ENCODE results near the gene ANKRD37.

ANKRD37 gene

GRCh38 chr4:185378264-185378663 lies 18.4 kb upstream of the ANKRD37 start:
- Histone ChIP-seq H3K4me3 (ENCODE audit: insufficient read depth, low read depth, low read length, poor library complexity, severe bottlenecking) (no peak overlapping the region), H3K9me3 (ENCODE audit: control insufficient read depth, low read length) (no peaks in the 10 kb centered on the region), H3K27ac (ENCODE audit: insufficient read depth, low read length, poor library complexity, severe bottlenecking) (no peak overlapping the region), H3K27me3 (replicated peaks; ENCODE audit: control insufficient read depth, insufficient read depth, low read length, poor library complexity, severe bottlenecking) (no peaks in the 10 kb centered on the region), H3K4me1 (ENCODE audit: control insufficient read depth, insufficient read depth, low read length, poor library complexity, severe bottlenecking) (no peaks in the 10 kb centered on the region), H3K36me3 (ENCODE audit: control insufficient read depth, insufficient read depth, low read length) (no peaks in the 10 kb centered on the region)
- no peak for DNase-seq

- Histone ChIP-seq H3K4me3 (ENCODE audit: insufficient read depth, low read depth, low read length, poor library complexity, severe bottlenecking) (no peak overlapping the region), H3K4me1 (ENCODE audit: control insufficient read depth, insufficient read depth, low read length, poor library complexity, severe bottlenecking) (peaks cover 3% of the 10 kb centered on the region), H3K27me3 (replicated peaks; ENCODE audit: control insufficient read depth, insufficient read depth, low read length, poor library complexity, severe bottlenecking) (no peaks in the 10 kb centered on the region), H3K36me3 (ENCODE audit: control insufficient read depth, insufficient read depth, low read length) (no peaks in the 10 kb centered on the region), H3K9me3 (ENCODE audit: control insufficient read depth, low read length) (no peaks in the 10 kb centered on the region), H3K27ac (ENCODE audit: insufficient read depth, low read length, poor library complexity, severe bottlenecking) (no peak overlapping the region)
- DNase-seq: no peak
These were observed 17.0 kb upstream of the ANKRD37 start for GRCh38 chr4:185379326-185380295.

GRCh38 chr4:185380320-185380719 lies 16.3 kb upstream of the ANKRD37 start:
- Histone ChIP-seq H3K4me1 (ENCODE audit: control insufficient read depth, insufficient read depth, low read length, poor library complexity, severe bottlenecking) (peaks cover 4% of the 10 kb centered on the region), H3K27ac (ENCODE audit: insufficient read depth, low read length, poor library complexity, severe bottlenecking) (no peak overlapping the region), H3K9me3 (ENCODE audit: control insufficient read depth, low read length) (no peaks in the 10 kb centered on the region), H3K36me3 (ENCODE audit: control insufficient read depth, insufficient read depth, low read length) (no peaks in the 10 kb centered on the region), H3K4me3 (ENCODE audit: insufficient read depth, low read depth, low read length, poor library complexity, severe bottlenecking) (no peak overlapping the region), H3K27me3 (replicated peaks; ENCODE audit: control insufficient read depth, insufficient read depth, low read length, poor library complexity, severe bottlenecking) (no peaks in the 10 kb centered on the region)
- no peak for DNase-seq

GRCh38 chr4:185381288-185382196 lies 15.1 kb upstream of the ANKRD37 start:
- Histone ChIP-seq H3K4me1 (ENCODE audit: control insufficient read depth, insufficient read depth, low read length, poor library complexity, severe bottlenecking) (peaks cover 4% of the 10 kb centered on the region), H3K27ac (ENCODE audit: insufficient read depth, low read length, poor library complexity, severe bottlenecking) (no peak overlapping the region), H3K36me3 (ENCODE audit: control insufficient read depth, insufficient read depth, low read length) (no peaks in the 10 kb centered on the region), H3K27me3 (replicated peaks; ENCODE audit: control insufficient read depth, insufficient read depth, low read length, poor library complexity, severe bottlenecking) (no peaks in the 10 kb centered on the region), H3K9me3 (ENCODE audit: control insufficient read depth, low read length) (no peaks in the 10 kb centered on the region), H3K4me3 (ENCODE audit: insufficient read depth, low read depth, low read length, poor library complexity, severe bottlenecking) (no peak overlapping the region)
- no peak for DNase-seq

GRCh38 chr4:185382754-185383153 lies 13.9 kb upstream of the ANKRD37 start:
- Histone ChIP-seq H3K4me3 (ENCODE audit: insufficient read depth, low read depth, low read length, poor library complexity, severe bottlenecking) (no peak overlapping the region), H3K36me3 (ENCODE audit: control insufficient read depth, insufficient read depth, low read length) (no peaks in the 10 kb centered on the region), H3K27me3 (replicated peaks; ENCODE audit: control insufficient read depth, insufficient read depth, low read length, poor library complexity, severe bottlenecking) (no peaks in the 10 kb centered on the region), H3K9me3 (ENCODE audit: control insufficient read depth, low read length) (no peaks in the 10 kb centered on the region), H3K4me1 (ENCODE audit: control insufficient read depth, insufficient read depth, low read length, poor library complexity, severe bottlenecking) (peaks cover 4% of the 10 kb centered on the region), H3K27ac (ENCODE audit: insufficient read depth, low read length, poor library complexity, severe bottlenecking) (no peak overlapping the region)
- no peak for DNase-seq

GRCh38 chr4:185383451-185383850 lies 13.2 kb upstream of the ANKRD37 start:
- H3K4me1 ChIP-seq (ENCODE audit: control insufficient read depth, insufficient read depth, low read length, poor library complexity, severe bottlenecking): peaks cover 4% of the 10 kb centered on the region
- H3K9me3 ChIP-seq (ENCODE audit: control insufficient read depth, low read length): no peaks in the 10 kb centered on the region
- H3K27me3 ChIP-seq (replicated peaks; ENCODE audit: control insufficient read depth, insufficient read depth, low read length, poor library complexity, severe bottlenecking): no peaks in the 10 kb centered on the region
- no peak for DNase-seq
- no peak overlapping the region for H3K27ac ChIP-seq (ENCODE audit: insufficient read depth, low read length, poor library complexity, severe bottlenecking)
- H3K4me3 ChIP-seq (ENCODE audit: insufficient read depth, low read depth, low read length, poor library complexity, severe bottlenecking): no peak overlapping the region
- H3K36me3 ChIP-seq (ENCODE audit: control insufficient read depth, insufficient read depth, low read length): no peaks in the 10 kb centered on the region

GRCh38 chr4:185384061-185384460 lies 12.6 kb upstream of the ANKRD37 start:
- DNase-seq: no peak
- H3K4me1 ChIP-seq (ENCODE audit: control insufficient read depth, insufficient read depth, low read length, poor library complexity, severe bottlenecking): peaks cover 4% of the 10 kb centered on the region
- no peak overlapping the region for H3K27ac ChIP-seq (ENCODE audit: insufficient read depth, low read length, poor library complexity, severe bottlenecking)
- H3K9me3 ChIP-seq (ENCODE audit: control insufficient read depth, low read length): no peaks in the 10 kb centered on the region
- H3K27me3 ChIP-seq (replicated peaks; ENCODE audit: control insufficient read depth, insufficient read depth, low read length, poor library complexity, severe bottlenecking): no peaks in the 10 kb centered on the region
- no peak overlapping the region for H3K4me3 ChIP-seq (ENCODE audit: insufficient read depth, low read depth, low read length, poor library complexity, severe bottlenecking)
- H3K36me3 ChIP-seq (ENCODE audit: control insufficient read depth, insufficient read depth, low read length): no peaks in the 10 kb centered on the region

GRCh38 chr4:185384930-185385331 lies 11.7 kb upstream of the ANKRD37 start:
- Histone ChIP-seq H3K27me3 (replicated peaks; ENCODE audit: control insufficient read depth, insufficient read depth, low read length, poor library complexity, severe bottlenecking) (no peaks in the 10 kb centered on the region), H3K4me3 (ENCODE audit: insufficient read depth, low read depth, low read length, poor library complexity, severe bottlenecking) (no peak overlapping the region), H3K36me3 (ENCODE audit: control insufficient read depth, insufficient read depth, low read length) (no peaks in the 10 kb centered on the region), H3K9me3 (ENCODE audit: control insufficient read depth, low read length) (no peaks in the 10 kb centered on the region), H3K27ac (ENCODE audit: insufficient read depth, low read length, poor library complexity, severe bottlenecking) (no peak overlapping the region), H3K4me1 (ENCODE audit: control insufficient read depth, insufficient read depth, low read length, poor library complexity, severe bottlenecking) (peaks cover 4% of the 10 kb centered on the region)
- no peak for DNase-seq

- Histone ChIP-seq H3K4me1 (ENCODE audit: control insufficient read depth, insufficient read depth, low read length, poor library complexity, severe bottlenecking) (peaks cover 4% of the 10 kb centered on the region), H3K27ac (ENCODE audit: insufficient read depth, low read length, poor library complexity, severe bottlenecking) (no peak overlapping the region), H3K4me3 (ENCODE audit: insufficient read depth, low read depth, low read length, poor library complexity, severe bottlenecking) (no peak overlapping the region), H3K27me3 (replicated peaks; ENCODE audit: control insufficient read depth, insufficient read depth, low read length, poor library complexity, severe bottlenecking) (no peaks in the 10 kb centered on the region), H3K9me3 (ENCODE audit: control insufficient read depth, low read length) (no peaks in the 10 kb centered on the region), H3K36me3 (ENCODE audit: control insufficient read depth, insufficient read depth, low read length) (no peaks in the 10 kb centered on the region)
- no peak for DNase-seq
These were observed 8.7 kb upstream of the ANKRD37 start for GRCh38 chr4:185387957-185388356.

- no peak for DNase-seq
- Histone ChIP-seq H3K27ac (ENCODE audit: insufficient read depth, low read length, poor library complexity, severe bottlenecking) (no peak overlapping the region), H3K27me3 (replicated peaks; ENCODE audit: control insufficient read depth, insufficient read depth, low read length, poor library complexity, severe bottlenecking) (no peaks in the 10 kb centered on the region), H3K4me3 (ENCODE audit: insufficient read depth, low read depth, low read length, poor library complexity, severe bottlenecking) (no peak overlapping the region), H3K4me1 (ENCODE audit: control insufficient read depth, insufficient read depth, low read length, poor library complexity, severe bottlenecking) (peaks cover 12% of the 10 kb centered on the region), H3K36me3 (ENCODE audit: control insufficient read depth, insufficient read depth, low read length) (no peaks in the 10 kb centered on the region), H3K9me3 (ENCODE audit: control insufficient read depth, low read length) (no peaks in the 10 kb centered on the region)
These were observed 5.7 kb upstream of the ANKRD37 start for GRCh38 chr4:185390941-185391340.
